GM12891 (cell line): ENCODE data around the gene VSIG10.

Source experiments
- POLR2A ChIP-seq: IDR thresholded peaks from 2 replicates; pipeline ENCODE4 v1.6.1; 2011; ENCODE audit warnings: low read depth, low read length, control low read depth
- POLR2AphosphoS5 ChIP-seq: IDR thresholded peaks from 2 replicates; pipeline ENCODE4 v1.6.1; 2011; ENCODE audit warnings: low read depth, low read length, control low read depth
- SPI1 ChIP-seq: IDR thresholded peaks from 2 replicates; pipeline ENCODE4 v1.6.1; 2011; ENCODE audit warnings: low read depth, low read length, control low read depth
- TAF1 ChIP-seq: IDR thresholded peaks from 2 replicates; pipeline ENCODE4 v1.6.1; 2011; ENCODE audit warnings: low read depth, low read length, control low read depth

- TF ChIP-seq POLR2AphosphoS5 = no peak
- no peak for TF ChIP-seq POLR2A
- TF ChIP-seq TAF1 = no peak
- TF ChIP-seq SPI1 = no peak
Measured at GRCh38 chr12:118125743-118126118, 21.9 kb upstream of the VSIG10 start.
